Measurements from ENCODE around the gene VIM.

The VIM gene

GRCh38 chr10:17236468-17237148 is 8.6 kb downstream of the VIM start:
- DNase-seq (ENCODE audit: low read depth), result no peak
- TF ChIP-seq CTCF (conservative IDR thresholded peaks at IDR 0.05; ENCODE audit: low read length), result no peak
- H3K4me3 ChIP-seq (ENCODE audit: low read length), result no peak overlapping the region

- DNase-seq (ENCODE audit: low read depth), result no peak
- TF ChIP-seq CTCF (conservative IDR thresholded peaks at IDR 0.05; ENCODE audit: low read length), result no peak
- no peak overlapping the region for H3K4me3 ChIP-seq (ENCODE audit: low read length)
These were observed 9.1 kb downstream of the VIM start for GRCh38 chr10:17237149-17237527.

GRCh38 chr10:17237915-17238444 is 9.9 kb downstream of the VIM start:
- peak; percentile 74 for DNase-seq (ENCODE audit: low read depth)
- no peak overlapping the region for H3K4me3 ChIP-seq (ENCODE audit: low read length)
- TF ChIP-seq CTCF (conservative IDR thresholded peaks at IDR 0.05; ENCODE audit: low read length), result no peak

- 0 out of 2 replicates have a peak, but pooled peaks have one; percentile 12 for TF ChIP-seq CTCF (conservative IDR thresholded peaks at IDR 0.05; ENCODE audit: low read length)
- no peak overlapping the region for H3K4me3 ChIP-seq (ENCODE audit: low read length)
- DNase-seq (ENCODE audit: low read depth), result peak; percentile 93
These were observed 10.6 kb downstream of the VIM start for GRCh38 chr10:17238445-17239291.

GRCh38 chr10:17239345-17240085 is 11.5 kb downstream of the VIM start:
- DNase-seq (ENCODE audit: low read depth), result no peak
- H3K4me3 ChIP-seq (ENCODE audit: low read length), result no peak overlapping the region
- no peak for TF ChIP-seq CTCF (conservative IDR thresholded peaks at IDR 0.05; ENCODE audit: low read length)

GRCh38 chr10:17240096-17240495 is 12.1 kb downstream of the VIM start:
- TF ChIP-seq CTCF (conservative IDR thresholded peaks at IDR 0.05; ENCODE audit: low read length), result no peak

More at GRCh38 chr10:17240096-17240495, 12.1 kb downstream of the VIM start:
- no peak for DNase-seq (ENCODE audit: low read depth)
- no peak overlapping the region for H3K4me3 ChIP-seq (ENCODE audit: low read length)

Measured in AG10803 (cell line).